T-helper 2 cell (primary cell): ENCODE data around the gene SWAP70.

Experiments used
- DNase-seq, 5 experiments: peaks; one replicate each; pipeline versions ENCODE4 v3.0.0 to v3.0.0-alpha.2; 2012 to 2022

SWAP70 gene

GRCh38 chr11:9780929-9781328 is 117.1 kb downstream of the SWAP70 start:
- no peak for DNase-seq

GRCh38 chr11:9783986-9784385 is 120.1 kb downstream of the SWAP70 start:
- no peak for DNase-seq

GRCh38 chr11:9784602-9785315 is 120.9 kb downstream of the SWAP70 start:
- no peak for DNase-seq

- DNase-seq = no peak
These were observed 123.4 kb downstream of the SWAP70 start for GRCh38 chr11:9787260-9787659.

GRCh38 chr11:9787981-9788521 is 124.2 kb downstream of the SWAP70 start:
- DNase-seq = no peak

GRCh38 chr11:9789910-9790309 is 126.0 kb downstream of the SWAP70 start:
- no peak for DNase-seq

GRCh38 chr11:9790703-9791102 is 126.8 kb downstream of the SWAP70 start:
- no peak for DNase-seq

- no peak for DNase-seq
These were observed 132.4 kb downstream of the SWAP70 start for GRCh38 chr11:9796266-9796665.

- no peak for DNase-seq
These were observed 133.0 kb downstream of the SWAP70 start for GRCh38 chr11:9796854-9797253.

GRCh38 chr11:9797300-9797699 is 133.4 kb downstream of the SWAP70 start:
- no peak for DNase-seq

DNA sequence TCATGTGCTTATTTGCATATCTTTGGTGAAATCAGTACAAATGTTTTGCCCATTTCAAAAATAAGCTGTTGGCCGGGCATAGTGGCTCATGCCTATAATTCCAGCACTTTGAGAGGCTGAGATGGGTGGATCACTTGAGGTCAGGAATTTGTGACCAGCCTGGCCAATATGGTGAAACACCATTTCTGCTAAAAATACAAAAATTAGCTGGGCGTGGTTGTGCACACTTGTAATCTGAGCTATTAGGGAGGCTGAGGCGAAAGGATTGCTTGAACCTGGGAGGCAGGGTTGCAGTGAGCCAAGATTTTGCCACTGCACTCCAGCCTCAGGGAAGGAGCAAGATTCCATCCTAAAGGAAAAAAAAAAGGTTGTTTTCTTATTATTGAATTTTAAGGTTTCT is 136.0 kb downstream of the SWAP70 start:
- DNase-seq = no peak

- no peak for DNase-seq
These were observed 138.5 kb downstream of the SWAP70 start for GRCh38 chr11:9802291-9802861.
